ENCODE measurements around the gene MYO18A. TPM values are rescaled to one million over a fixed set of nuclear protein-coding genes. Genes with fewer than 3 reads are reported as not detected.

Gene MYO18A
- total RNA-seq, 2 donors from 2014 or later: 45.4 to 73.2 TPM

DNA sequence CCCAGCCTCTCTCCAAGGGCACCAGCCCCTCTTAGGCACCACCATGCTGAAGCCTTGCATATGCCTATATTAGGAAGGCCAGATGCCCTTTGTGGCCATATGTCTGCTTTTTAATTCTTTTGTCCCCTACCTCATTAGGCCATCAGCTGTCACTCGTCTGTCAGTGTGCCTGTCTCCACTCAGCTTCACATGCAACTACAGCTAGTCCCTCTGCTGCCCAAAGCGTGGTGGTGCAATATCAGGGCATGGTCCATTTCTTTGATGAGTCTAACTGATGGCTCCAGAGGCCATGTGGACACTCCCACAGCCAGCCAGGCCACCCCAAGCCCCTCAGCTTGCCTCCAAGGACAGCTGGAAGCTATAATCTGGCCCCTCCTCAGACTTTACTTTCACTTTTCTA is 36.3 kb downstream of the MYO18A start:
- Histone ChIP-seq H3K36me3 (replicated peaks in 1 of 2; ENCODE audit: insufficient read depth in 1 of 2, low read depth in 2 of 2) (no peaks in the 10 kb centered on the region), H3K27ac (no peak overlapping the region), H3K9me3 (no peaks in the 10 kb centered on the region), H3K27me3 (no peaks in the 10 kb centered on the region), H3K4me1 (peaks cover 47% of the 10 kb centered on the region), H3K4me3 (no peak overlapping the region)
- no peak for DNase-seq
- ATAC-seq: no peak
- WGBS, 2 donors: 56 to 72% methylated on average over 2 of the region's 2 CpGs
- intact Hi-C loops (cut with DNase I): loop anchor here (10.0 kb wide), 1 partner anchor 141 kb away; no protein-coding TSS in a partner anchor
- TF ChIP-seq POLR2A (IDR thresholded peaks at IDR 0.05) (no peak), CTCF (IDR thresholded peaks at IDR 0.05) (peak in 1 of 7 experiments; percentile 6)

GRCh38 chr17:29141514-29141876 is 38.7 kb downstream of the MYO18A start:
- H3K4me1 ChIP-seq: peaks cover 27% of the 10 kb centered on the region

DNA sequence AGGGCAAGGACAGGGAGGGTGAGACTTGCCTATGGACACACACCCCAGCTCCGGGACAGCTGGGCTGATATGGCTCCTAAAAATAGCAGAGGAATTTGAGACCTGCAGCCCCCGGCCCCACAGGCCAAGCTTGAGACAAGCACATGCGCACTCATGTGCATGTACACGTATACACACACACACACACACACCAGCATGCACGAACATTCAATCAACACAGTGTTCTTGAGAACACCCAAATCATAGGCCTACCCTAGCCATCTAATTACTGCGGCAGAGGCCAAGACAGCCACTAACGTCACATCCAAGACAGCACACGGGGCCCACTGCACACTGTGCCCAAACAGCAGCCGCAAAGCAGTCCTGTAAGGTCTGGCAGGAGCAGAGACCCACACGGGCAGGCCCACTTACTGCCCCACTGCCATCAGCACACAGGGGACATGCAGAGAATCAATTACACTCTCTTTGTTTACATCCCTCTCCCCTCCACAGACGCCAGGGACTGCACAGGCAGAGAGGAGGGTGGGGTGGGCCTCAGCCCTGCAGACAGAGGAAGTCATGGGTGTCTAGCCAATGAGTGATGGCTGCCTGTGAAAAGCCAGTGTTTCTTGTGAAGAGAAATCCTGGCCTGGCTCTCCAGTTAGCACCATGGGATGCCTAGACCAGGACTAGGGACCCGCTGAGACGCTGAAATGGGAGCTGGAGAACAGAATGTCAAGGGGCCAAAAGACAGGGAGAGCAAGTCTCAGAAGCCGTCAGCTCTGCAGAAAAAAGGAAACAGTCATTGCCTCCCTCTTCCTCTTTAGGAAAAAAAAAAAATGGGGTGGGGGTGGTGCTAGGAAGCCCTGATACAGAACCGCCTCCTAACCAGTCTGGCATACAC is 39.3 kb downstream of the MYO18A start:
- no peaks in the 10 kb centered on the region for H3K9me3 ChIP-seq
- ATAC-seq (no peak), DNase-seq (no peak)
- H3K4me1 ChIP-seq: peaks cover 27% of the 10 kb centered on the region
- no peak overlapping the region for H3K4me3 ChIP-seq
- H3K36me3 ChIP-seq (replicated peaks in 1 of 2; ENCODE audit: insufficient read depth in 1 of 2, low read depth in 2 of 2): no peaks in the 10 kb centered on the region
- TF ChIP-seq POLR2A (IDR thresholded peaks at IDR 0.05): no peak
- TF ChIP-seq CTCF (IDR thresholded peaks at IDR 0.05): no peak
- WGBS, 2 donors: 43 to 48% methylated on average over 10 to 15 of the region's 15 CpGs
- intact Hi-C loops (cut with DNase I): loop anchor here (10.0 kb wide), 1 partner anchor 144 kb away; no protein-coding TSS in a partner anchor
- no peaks in the 10 kb centered on the region for H3K27me3 ChIP-seq
- peak overlapping the region in 2 of 4 donors; percentile 15 to 67 for H3K27ac ChIP-seq

More at GRCh38 chr17:29141514-29141876, 38.7 kb downstream of the MYO18A start:
- no peak for ATAC-seq
- H3K9me3 ChIP-seq: no peaks in the 10 kb centered on the region
- peak overlapping the region in 1 of 4 donors; percentile 67 for H3K27ac ChIP-seq
- no peak for TF ChIP-seq CTCF (IDR thresholded peaks at IDR 0.05)
- TF ChIP-seq POLR2A (IDR thresholded peaks at IDR 0.05): no peak
- H3K4me3 ChIP-seq: no peak overlapping the region
- WGBS, 2 donors: 61 to 64% methylated on average over 4 of the region's 4 CpGs
- H3K36me3 ChIP-seq (replicated peaks in 1 of 2; ENCODE audit: insufficient read depth in 1 of 2, low read depth in 2 of 2): no peaks in the 10 kb centered on the region
- no peaks in the 10 kb centered on the region for H3K27me3 ChIP-seq
- intact Hi-C loops (cut with DNase I): loop anchor here (10.0 kb wide), 1 partner anchor 143 kb away; no protein-coding TSS in a partner anchor
- no peak for DNase-seq

- Histone ChIP-seq H3K4me1 (peaks cover 20% of the 10 kb centered on the region), H3K4me3 (no peak overlapping the region), H3K9me3 (no peaks in the 10 kb centered on the region), H3K27ac (peak overlapping the region in 2 of 4 donors; percentile 15 to 67), H3K36me3 (replicated peaks in 1 of 2; ENCODE audit: insufficient read depth in 1 of 2, low read depth in 2 of 2) (no peaks in the 10 kb centered on the region), H3K27me3 (no peaks in the 10 kb centered on the region)
- intact Hi-C loops (cut with DNase I): loop anchor here (10.0 kb wide), 1 partner anchor 145 kb away; no protein-coding TSS in a partner anchor
- WGBS, 2 donors: 4 to 15% methylated on average over 8 to 14 of the region's 14 CpGs
- TF ChIP-seq CTCF (IDR thresholded peaks at IDR 0.05): no peak
- TF ChIP-seq POLR2A (IDR thresholded peaks at IDR 0.05): peak in 1 of 3 donors; percentile 29
- peak; percentile 81 to 88 (median 88) for DNase-seq
- ATAC-seq: peak; percentile 92
Measured at GRCh38 chr17:29140051-29140621, 40.1 kb downstream of the MYO18A start.
